IPS-20b (cell line): ENCODE results near the gene METTL26.

Source experiments
- H3K27ac ChIP-seq: one replicate; pipeline ENCODE4 v1.5.1; 2013; ENCODE audit warnings: low read length
- H3K27me3 ChIP-seq: 2 replicates; pipeline ENCODE4 v1.6.1; 2013; ENCODE audit warnings: mild to moderate bottlenecking, low read length, inconsistent platforms; ENCODE audit not compliant: insufficient read depth
- H3K36me3 ChIP-seq: 2 replicates; pipeline ENCODE4 v1.6.1; 2013; ENCODE audit warnings: low read depth, mild to moderate bottlenecking, inconsistent platforms, low read length, moderate library complexity; ENCODE audit not compliant: insufficient read depth
- H3K4me1 ChIP-seq: 2 replicates; pipeline ENCODE4 v1.6.1; 2013; ENCODE audit warnings: mild to moderate bottlenecking, control low read depth, inconsistent platforms, low read length, moderate library complexity; ENCODE audit not compliant: insufficient read depth
- H3K4me3 ChIP-seq: 2 replicates; pipeline ENCODE4 v1.5.1; 2013; ENCODE audit warnings: mild to moderate bottlenecking, low read length, inconsistent platforms
- H3K9ac ChIP-seq: 2 replicates; pipeline ENCODE4 v1.6.1; 2013; ENCODE audit warnings: low read depth, mild to moderate bottlenecking, inconsistent platforms, low read length, moderate library complexity
- H3K9me3 ChIP-seq: 2 replicates; pipeline ENCODE4 v1.6.1; 2013; ENCODE audit warnings: mild to moderate bottlenecking, low read depth, low read length, inconsistent platforms; ENCODE audit not compliant: insufficient read depth

The METTL26 gene

DNA sequence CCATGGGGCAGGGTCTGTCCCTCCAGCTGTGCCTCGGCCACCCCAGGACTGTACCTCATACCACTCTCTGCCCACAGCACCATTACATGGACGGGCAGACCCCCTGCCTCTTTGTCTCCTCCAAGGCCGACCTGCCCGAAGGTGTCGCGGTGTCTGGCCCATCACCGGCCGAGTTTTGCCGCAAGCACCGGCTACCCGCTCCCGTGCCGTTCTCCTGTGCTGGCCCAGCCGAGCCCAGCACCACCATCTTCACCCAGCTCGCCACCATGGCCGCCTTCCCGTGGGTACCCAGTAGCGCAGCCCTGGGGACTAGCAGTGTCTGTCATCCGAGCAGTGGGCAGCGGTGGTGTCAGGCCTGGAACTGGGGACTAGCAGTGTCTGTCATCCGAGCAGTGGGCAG lies 36.7 kb upstream of the METTL26 start:
- H3K9me3 ChIP-seq = no peaks in the 10 kb centered on the region
- no peak overlapping the region for H3K27ac ChIP-seq
- no peak overlapping the region for H3K9ac ChIP-seq
- peaks cover 15% of the 10 kb centered on the region; the same call in 1 of the 2 replicates for H3K27me3 ChIP-seq
- peaks cover 3% of the 10 kb centered on the region; the same call in 1 of the 2 replicates for H3K4me1 ChIP-seq
- H3K36me3 ChIP-seq = peaks cover 49% of the 10 kb centered on the region
- no peak overlapping the region for H3K4me3 ChIP-seq

DNA sequence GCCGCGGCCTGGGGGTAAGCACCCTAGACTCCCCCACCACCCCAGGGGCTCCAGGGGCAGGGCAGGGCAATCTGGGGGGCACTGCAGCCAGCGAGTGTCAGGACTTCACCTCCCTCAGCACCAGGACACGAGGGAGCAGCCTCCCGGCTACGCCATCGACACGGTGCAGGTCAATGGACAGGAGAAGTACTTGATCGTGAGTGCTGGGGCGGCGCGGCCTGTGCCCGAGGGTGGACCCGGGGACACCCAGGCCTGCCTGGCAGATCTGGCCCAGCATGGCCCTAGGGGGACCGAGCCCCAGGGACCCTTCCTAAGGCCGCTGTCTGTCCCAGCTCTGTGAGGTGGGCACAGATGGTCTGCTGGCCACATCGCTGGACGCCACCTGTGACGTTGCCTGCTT lies 36.3 kb upstream of the METTL26 start:
- peaks cover 49% of the 10 kb centered on the region for H3K36me3 ChIP-seq
- H3K4me1 ChIP-seq = peaks cover 7% of the 10 kb centered on the region; the same call in 1 of the 2 replicates
- H3K27me3 ChIP-seq = peaks cover 15% of the 10 kb centered on the region; the same call in 1 of the 2 replicates
- no peak overlapping the region for H3K4me3 ChIP-seq
- H3K27ac ChIP-seq = no peak overlapping the region
- no peak overlapping the region for H3K9ac ChIP-seq
- no peaks in the 10 kb centered on the region for H3K9me3 ChIP-seq

GRCh38 chr16:671353-672131 lies 35.4 kb upstream of the METTL26 start:
- Histone ChIP-seq H3K27me3 (peaks cover 15% of the 10 kb centered on the region; the same call in 1 of the 2 replicates), H3K27ac (no peak overlapping the region), H3K9me3 (no peaks in the 10 kb centered on the region), H3K4me1 (peaks cover 7% of the 10 kb centered on the region; the same call in 1 of the 2 replicates), H3K9ac (no peak overlapping the region), H3K4me3 (no peak overlapping the region), H3K36me3 (peaks cover 49% of the 10 kb centered on the region)

DNA sequence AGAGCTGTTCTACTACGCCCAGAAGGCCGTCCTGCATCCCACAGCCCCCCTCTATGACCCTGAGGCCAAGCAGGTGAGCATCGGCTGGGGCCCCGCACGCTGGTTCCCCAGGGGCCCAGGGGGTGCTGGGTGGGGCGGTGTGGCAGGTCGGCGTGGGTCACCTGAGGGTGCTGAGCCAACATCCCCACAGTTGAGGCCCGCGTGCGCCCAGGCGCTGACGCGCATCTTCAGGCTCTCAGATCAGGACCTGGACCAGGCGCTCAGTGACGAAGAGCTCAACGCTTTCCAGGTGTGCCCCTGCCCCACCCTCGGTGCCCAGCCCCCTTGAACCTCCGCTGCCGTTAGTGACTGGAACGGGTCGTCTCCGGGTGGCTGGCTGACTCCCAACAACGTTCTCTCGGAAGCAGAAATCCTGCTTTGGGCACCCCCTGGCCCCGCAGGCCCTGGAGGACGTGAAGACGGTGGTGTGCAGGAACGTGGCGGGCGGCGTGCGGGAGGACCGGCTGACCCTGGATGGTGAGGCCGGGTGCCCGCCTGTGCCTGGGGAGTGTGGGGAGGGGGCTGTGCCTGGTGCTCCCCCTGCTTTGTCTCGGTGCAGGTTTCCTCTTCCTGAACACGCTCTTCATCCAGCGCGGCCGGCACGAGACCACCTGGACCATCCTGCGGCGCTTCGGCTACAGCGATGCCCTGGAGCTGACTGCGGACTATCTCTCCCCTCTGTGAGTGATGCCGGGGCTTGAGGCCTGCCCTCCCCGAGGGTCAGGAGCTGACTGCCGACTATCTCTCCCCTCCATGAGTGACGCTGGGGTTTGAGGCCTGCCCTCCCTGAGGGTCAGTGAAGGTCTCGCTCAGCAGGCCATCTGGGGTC lies 34.6 kb upstream of the METTL26 start:
- H3K9ac ChIP-seq = no peak overlapping the region
- peaks cover 49% of the 10 kb centered on the region for H3K36me3 ChIP-seq
- H3K9me3 ChIP-seq = no peaks in the 10 kb centered on the region
- H3K4me1 ChIP-seq = peaks cover 7% of the 10 kb centered on the region; the same call in 1 of the 2 replicates
- peaks cover 8% of the 10 kb centered on the region; the same call in 1 of the 2 replicates for H3K27me3 ChIP-seq
- H3K4me3 ChIP-seq = no peak overlapping the region
- no peak overlapping the region for H3K27ac ChIP-seq

DNA sequence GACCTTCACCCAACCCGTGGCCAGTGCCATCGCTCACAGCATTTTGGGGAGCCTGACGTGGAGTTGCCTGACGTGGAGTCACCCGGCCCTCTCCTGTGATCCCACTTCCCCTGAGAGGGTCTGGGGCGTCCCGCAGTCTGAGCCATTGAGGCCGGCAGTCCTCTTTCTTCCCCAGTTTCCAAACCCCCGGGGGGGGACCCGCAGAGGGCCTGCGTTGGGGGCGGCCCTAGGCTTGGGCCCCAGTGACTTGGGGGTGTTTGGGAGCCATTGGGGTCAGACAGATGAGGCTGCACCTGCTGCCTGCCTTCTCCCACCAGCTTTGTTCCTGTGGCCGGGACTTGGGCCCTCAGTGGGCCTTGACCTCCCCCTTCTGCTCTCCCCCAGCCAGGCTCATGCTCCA lies 33.6 kb upstream of the METTL26 start:
- H3K4me3 ChIP-seq = no peak overlapping the region
- H3K27me3 ChIP-seq = no peaks in the 10 kb centered on the region
- H3K36me3 ChIP-seq = peaks cover 49% of the 10 kb centered on the region
- H3K9ac ChIP-seq = no peak overlapping the region
- H3K4me1 ChIP-seq = peaks cover 3% of the 10 kb centered on the region; the same call in 1 of the 2 replicates
- no peaks in the 10 kb centered on the region for H3K9me3 ChIP-seq
- no peak overlapping the region for H3K27ac ChIP-seq

DNA sequence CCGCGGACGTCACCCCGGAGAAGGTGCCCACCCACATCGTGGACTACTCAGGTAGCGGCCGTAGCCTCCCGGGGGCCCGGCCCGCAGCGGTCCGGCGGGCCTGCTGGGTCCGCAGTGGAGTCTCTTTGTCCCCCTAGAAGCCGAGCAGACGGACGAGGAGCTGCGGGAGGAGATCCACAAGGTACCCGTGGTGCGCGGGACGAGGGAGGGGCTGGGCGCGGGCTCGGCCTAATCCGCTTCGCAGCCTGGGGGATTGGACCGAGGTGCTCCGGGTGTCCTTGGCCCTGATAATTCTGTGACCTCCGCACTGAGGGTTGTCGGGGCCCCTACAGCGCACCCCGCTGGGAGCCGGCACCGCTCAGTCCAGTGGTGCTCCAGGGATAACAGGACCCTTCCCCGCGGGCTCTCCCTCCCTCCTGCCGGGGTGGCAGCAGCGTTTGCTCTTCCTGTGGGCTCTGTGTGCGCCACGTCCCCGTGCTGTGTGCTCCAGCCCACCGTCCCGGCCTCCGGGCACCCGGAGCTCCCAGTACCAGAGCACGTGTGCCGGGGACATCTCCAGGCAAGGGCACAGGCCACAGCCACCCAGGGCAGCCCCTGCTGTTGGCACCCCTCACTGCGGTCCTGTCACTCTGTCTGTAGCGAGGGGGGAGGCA lies 32.5 kb upstream of the METTL26 start:
- Histone ChIP-seq H3K9ac (peak overlapping the region; percentile 89; the same call in 1 of the 2 replicates), H3K4me1 (peaks cover 3% of the 10 kb centered on the region; the same call in 1 of the 2 replicates), H3K27ac (no peak overlapping the region), H3K4me3 (peak overlapping the region; percentile 87), H3K27me3 (no peaks in the 10 kb centered on the region), H3K9me3 (no peaks in the 10 kb centered on the region), H3K36me3 (peaks cover 45% of the 10 kb centered on the region)

DNA sequence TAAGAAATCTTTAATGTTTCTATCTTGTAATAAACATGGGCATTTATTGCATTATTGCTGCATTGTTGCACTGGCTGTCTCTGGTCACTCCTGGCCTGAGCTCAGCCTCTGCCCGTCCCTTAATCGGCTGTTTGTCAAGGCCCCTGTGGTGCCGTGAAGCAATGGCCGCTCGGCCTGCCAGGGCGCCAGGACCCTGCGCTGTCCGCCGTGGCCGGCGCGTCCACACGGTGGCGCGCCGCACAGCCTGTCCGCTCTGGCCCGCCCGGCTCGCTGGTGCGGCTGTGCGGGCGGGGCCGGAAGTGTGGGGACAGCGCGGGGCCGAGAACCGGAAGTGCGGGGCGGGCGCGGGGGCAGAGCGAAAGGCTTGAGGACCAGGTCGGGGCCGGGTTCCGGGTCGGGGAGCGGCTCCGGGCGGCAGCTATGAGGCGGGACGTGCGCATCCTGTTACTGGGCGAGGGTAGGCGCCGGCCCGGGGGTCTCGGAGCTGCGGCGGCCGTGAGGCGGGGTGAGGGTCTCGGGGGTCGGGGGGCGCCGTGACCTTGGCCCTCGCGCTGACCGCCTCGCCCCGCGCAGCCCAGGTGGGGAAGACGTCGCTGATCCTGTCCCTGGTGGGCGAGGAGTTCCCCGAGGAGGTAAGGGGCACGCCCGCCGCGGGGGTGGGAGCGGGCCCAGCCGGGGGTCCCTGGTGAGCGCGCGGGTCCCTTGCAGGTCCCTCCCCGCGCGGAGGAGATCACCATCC lies 31.8 kb upstream of the METTL26 start, which contains the start of gene RHOT2:
Gene RHOT2, plus strand, starts transcription at position 353 of the 739 bp plus-strand sequence. Its CDS starts 68 bp downstream, at position 421.
- peak within 1 kb of the TSS; percentile 89 for H3K9ac ChIP-seq
- H3K27me3 ChIP-seq = no peaks in the 10 kb centered on the region
- H3K36me3 ChIP-seq = peaks cover 38% of the 10 kb centered on the region
- H3K9me3 ChIP-seq = no peaks in the 10 kb centered on the region
- no peak within 1 kb of the TSS for H3K27ac ChIP-seq
- peaks cover 3% of the 10 kb centered on the region; the same call in 1 of the 2 replicates for H3K4me1 ChIP-seq
- peak within 1 kb of the TSS; percentile 87 for H3K4me3 ChIP-seq

DNA sequence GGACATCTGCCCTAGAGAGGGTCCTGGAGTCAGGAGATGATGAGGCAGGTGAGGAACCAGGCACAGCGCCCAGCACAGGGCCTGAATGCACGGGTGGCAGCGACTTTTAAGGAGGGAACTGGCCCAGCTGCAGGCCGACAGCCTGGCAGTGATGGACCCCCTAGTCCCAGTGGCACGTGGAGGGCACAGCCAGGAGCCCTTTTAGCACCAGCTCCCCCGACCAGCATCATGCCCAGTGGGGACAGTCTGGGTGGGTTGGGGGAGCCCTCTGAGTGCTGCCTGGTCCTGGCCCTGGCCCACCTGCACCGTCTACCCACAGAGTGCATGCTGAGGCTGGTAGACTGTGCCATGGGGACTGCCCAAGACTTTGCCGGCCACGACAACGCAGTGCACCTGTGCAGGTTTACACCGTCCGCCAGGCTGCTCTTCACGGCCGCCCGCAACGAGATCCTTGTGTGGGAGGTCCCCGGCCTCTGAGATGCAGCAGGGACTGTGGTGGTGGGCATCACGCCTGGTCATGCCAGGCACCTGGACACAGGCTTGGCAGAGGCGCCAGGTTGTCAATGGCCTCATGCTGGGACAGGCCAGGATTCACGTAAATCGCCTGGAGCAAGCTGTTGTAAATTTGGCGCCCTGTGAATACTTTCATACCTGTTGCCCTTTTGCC lies 31.1 kb upstream of the METTL26 start:
- Histone ChIP-seq H3K4me1 (peaks cover 3% of the 10 kb centered on the region; the same call in 1 of the 2 replicates), H3K4me3 (no peak overlapping the region), H3K27ac (no peak overlapping the region), H3K9me3 (no peaks in the 10 kb centered on the region), H3K9ac (no peak overlapping the region; the same call in 1 of the 2 replicates), H3K27me3 (no peaks in the 10 kb centered on the region), H3K36me3 (peaks cover 31% of the 10 kb centered on the region)

DNA sequence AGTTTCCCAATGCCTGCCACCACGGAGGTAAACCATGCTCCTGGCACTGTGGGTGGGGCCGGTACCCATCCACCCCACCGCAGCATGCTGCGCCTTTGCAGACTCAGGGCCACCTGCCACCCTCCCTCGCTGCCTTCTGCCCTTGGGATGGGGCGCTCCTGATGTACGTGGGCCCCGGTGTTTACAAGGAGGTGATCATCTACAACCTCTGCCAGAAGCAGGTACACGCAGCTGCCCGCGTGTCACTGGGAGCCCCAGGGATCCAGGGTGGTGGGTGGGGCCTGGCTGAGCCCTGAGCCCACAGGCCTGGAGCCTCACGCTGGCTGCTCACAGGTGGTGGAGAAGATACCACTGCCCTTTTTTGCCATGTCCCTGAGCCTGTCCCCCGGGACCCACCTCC lies 30.5 kb upstream of the METTL26 start:
- no peak overlapping the region for H3K4me3 ChIP-seq
- H3K27ac ChIP-seq = no peak overlapping the region
- H3K27me3 ChIP-seq = no peaks in the 10 kb centered on the region
- H3K36me3 ChIP-seq = peaks cover 26% of the 10 kb centered on the region
- no peaks in the 10 kb centered on the region for H3K9me3 ChIP-seq
- H3K9ac ChIP-seq = no peak overlapping the region
- peaks cover 3% of the 10 kb centered on the region; the same call in 1 of the 2 replicates for H3K4me1 ChIP-seq

DNA sequence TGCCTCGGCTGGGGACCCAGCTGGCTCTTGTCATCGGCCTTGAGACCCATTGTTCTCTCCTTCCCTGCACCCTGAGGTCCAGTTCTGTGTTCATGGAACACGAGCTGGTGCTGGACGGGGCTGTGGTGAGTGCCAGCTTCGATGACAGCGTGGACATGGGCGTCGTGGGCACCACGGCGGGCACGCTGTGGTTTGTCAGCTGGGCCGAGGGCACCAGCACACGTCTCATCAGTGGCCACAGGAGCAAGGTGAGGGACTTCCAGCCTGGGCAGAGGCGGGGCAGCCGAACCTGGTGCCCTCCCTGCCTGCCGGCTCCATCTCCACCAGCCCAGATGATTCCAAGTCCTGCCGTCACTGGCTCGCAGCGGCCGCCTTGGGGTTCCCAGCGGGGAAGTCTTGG lies 26.5 kb upstream of the METTL26 start:
- Histone ChIP-seq H3K4me3 (no peak overlapping the region), H3K27me3 (no peaks in the 10 kb centered on the region), H3K9me3 (no peaks in the 10 kb centered on the region), H3K27ac (no peak overlapping the region), H3K4me1 (peaks cover 2% of the 10 kb centered on the region; the same call in 1 of the 2 replicates), H3K36me3 (peaks cover 5% of the 10 kb centered on the region; the same call in 1 of the 2 replicates), H3K9ac (no peak overlapping the region)
